ENCODE data around the gene JADE1. TPM values are rescaled to one million over a fixed set of nuclear protein-coding genes. Genes with fewer than 3 reads are reported as not detected.

The JADE1 gene
- polyA plus RNA-seq, 1 experiment, result 23.2 TPM

DNA sequence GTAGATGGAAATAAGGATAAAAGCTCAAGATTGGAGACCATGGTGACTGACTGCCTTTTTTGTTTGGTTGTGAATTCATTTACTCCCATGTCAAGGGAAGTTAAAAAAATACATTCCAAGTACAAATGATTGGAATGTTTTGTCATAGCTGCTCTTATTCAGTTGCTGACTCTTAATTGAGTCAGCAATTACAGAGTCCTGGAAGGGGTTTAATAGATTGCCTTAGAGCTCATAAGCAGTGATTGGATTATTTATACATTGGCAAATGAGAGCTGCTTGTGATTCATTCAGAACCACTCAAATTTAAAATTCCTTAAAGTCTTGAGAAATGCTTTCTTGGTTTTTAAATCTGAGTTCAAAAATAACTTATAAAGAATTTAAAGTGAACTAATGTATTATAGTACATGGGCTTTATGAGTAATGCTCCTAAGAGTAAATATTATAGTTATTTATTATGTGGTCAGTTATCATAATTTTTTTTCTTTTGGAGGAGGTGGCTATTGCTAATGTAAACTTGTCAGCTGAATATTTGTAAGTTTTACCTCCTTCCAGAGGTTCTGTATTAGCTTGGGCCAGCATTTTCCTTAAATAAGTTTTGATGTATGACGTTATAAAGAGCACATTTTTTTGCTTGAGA lies 13.6 kb downstream of the JADE1 start:
- no peaks in the 10 kb centered on the region for H3K9me3 ChIP-seq (ENCODE audit: control insufficient read depth, insufficient read depth, low read length)
- no peak for TF ChIP-seq CTCF (IDR thresholded peaks at IDR 0.05; ENCODE audit: low read depth, low read length)
- no peaks in the 10 kb centered on the region for H3K27me3 ChIP-seq (ENCODE audit: control insufficient read depth, insufficient read depth, low read length)
- no peak overlapping the region for H3K4me3 ChIP-seq (ENCODE audit: low read depth, low read length)
- no peak overlapping the region for H3K27ac ChIP-seq (ENCODE audit: low read depth, low read length)
- CTCF ChIA-PET, result interaction anchor here (0.6 to 1.9 kb wide), 3 partner anchors 40 to 370 kb away, joined by 4 to 11 read pairs (median 4); no protein-coding TSS in a partner anchor
- peak; percentile 86 for DNase-seq (ENCODE audit: low read depth, low spot score)
- POLR2A ChIA-PET, result interaction anchor here (0.6 to 3.8 kb wide), 10 partner anchors 9 to 468 kb away, joined by 3 to 33 read pairs (median 4); partner anchors contain the start of gene JADE1

- POLR2A ChIA-PET, result no interaction called here
- Histone ChIP-seq H3K9me3 (ENCODE audit: control insufficient read depth, insufficient read depth, low read length) (no peaks in the 10 kb centered on the region), H3K27ac (ENCODE audit: low read depth, low read length) (no peak overlapping the region), H3K27me3 (ENCODE audit: control insufficient read depth, insufficient read depth, low read length) (no peaks in the 10 kb centered on the region), H3K4me3 (ENCODE audit: low read depth, low read length) (no peak overlapping the region)
- CTCF ChIA-PET, result no interaction called here
- DNase-seq (ENCODE audit: low read depth, low spot score), result no peak
- no peak for TF ChIP-seq CTCF (IDR thresholded peaks at IDR 0.05; ENCODE audit: low read depth, low read length)
These were observed 15.7 kb downstream of the JADE1 start for GRCh38 chr4:128825226-128825625.

DNA sequence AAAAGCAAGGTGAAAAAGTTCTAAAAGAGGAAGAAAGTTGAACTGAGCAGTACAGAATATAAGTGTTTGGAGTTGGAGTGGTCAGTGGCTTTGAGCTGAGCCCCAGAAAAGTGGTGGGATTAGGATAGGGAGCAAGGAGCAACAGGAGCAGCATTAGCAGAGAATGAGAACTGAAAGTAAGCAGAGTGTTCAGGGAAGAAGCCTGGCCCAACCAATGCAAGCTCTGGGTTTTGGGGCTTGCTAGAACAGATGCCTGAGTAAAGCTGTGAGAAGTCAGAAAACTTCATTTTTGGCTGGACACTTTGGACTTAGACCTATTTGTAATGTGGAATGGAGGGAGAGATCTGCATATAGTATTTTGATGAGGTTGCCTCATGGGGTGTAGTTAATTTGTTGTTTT lies 17.8 kb downstream of the JADE1 start:
- ChIA-PET POLR2A (no interaction called here), CTCF (interaction anchor here (0.5 to 2.9 kb wide), 2 partner anchors 36 to 139 kb away, joined by 4 to 9 read pairs; no protein-coding TSS in a partner anchor)
- H3K27me3 ChIP-seq (ENCODE audit: control insufficient read depth, insufficient read depth, low read length), result no peaks in the 10 kb centered on the region
- no peak for DNase-seq (ENCODE audit: low read depth, low spot score)
- no peak overlapping the region for H3K27ac ChIP-seq (ENCODE audit: low read depth, low read length)
- H3K9me3 ChIP-seq (ENCODE audit: control insufficient read depth, insufficient read depth, low read length), result no peaks in the 10 kb centered on the region
- no peak for TF ChIP-seq CTCF (IDR thresholded peaks at IDR 0.05; ENCODE audit: low read depth, low read length)
- H3K4me3 ChIP-seq (ENCODE audit: low read depth, low read length), result no peak overlapping the region

DNA sequence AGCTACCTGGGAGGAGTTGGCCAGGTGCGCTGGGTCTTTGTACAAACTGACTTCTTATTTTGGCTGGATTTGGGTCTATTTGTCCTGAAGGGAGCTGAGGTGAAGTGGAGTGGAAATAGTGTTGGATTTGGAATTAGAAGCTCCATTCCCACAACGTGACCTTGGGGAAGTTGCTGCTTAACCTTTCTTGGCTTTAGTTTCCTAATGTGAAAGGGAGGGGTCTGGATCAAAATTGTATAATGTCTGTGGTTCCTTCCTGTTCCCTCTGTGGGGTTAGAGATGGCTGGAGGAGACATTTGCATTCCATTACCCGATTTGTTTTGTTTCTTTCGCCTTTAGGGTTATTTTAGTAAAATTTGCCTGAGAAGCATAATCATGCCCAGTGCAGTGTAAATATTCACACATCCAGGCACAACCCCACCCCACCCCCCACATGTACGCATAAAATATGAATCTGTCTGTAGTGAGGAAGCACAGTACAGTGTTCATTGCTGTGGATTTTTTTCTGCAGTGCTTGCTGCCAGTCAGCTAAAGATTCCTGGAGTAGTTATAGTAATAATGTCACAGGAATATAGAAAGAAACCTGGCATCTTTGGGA lies 21.5 kb downstream of the JADE1 start:
- Histone ChIP-seq H3K27ac (ENCODE audit: low read depth, low read length) (peak overlapping the region; percentile 31), H3K27me3 (ENCODE audit: control insufficient read depth, insufficient read depth, low read length) (no peaks in the 10 kb centered on the region), H3K4me3 (ENCODE audit: low read depth, low read length) (no peak overlapping the region), H3K9me3 (ENCODE audit: control insufficient read depth, insufficient read depth, low read length) (no peaks in the 10 kb centered on the region)
- ChIA-PET POLR2A (no interaction called here), CTCF (interaction anchor here (0.6 to 1.1 kb wide), 3 partner anchors 32 to 376 kb away, joined by 3 to 6 read pairs (median 3); no protein-coding TSS in a partner anchor)
- no peak for DNase-seq (ENCODE audit: low read depth, low spot score)
- TF ChIP-seq CTCF (IDR thresholded peaks at IDR 0.05; ENCODE audit: low read depth, low read length), result no peak
